ENCODE data around the gene RBAK. TPM values are rescaled to one million over a fixed set of nuclear protein-coding genes. Genes with fewer than 3 reads are reported as not detected.

The RBAK gene
- total RNA-seq, 1 experiment from 2014 or later, result 14.8 TPM

DNA sequence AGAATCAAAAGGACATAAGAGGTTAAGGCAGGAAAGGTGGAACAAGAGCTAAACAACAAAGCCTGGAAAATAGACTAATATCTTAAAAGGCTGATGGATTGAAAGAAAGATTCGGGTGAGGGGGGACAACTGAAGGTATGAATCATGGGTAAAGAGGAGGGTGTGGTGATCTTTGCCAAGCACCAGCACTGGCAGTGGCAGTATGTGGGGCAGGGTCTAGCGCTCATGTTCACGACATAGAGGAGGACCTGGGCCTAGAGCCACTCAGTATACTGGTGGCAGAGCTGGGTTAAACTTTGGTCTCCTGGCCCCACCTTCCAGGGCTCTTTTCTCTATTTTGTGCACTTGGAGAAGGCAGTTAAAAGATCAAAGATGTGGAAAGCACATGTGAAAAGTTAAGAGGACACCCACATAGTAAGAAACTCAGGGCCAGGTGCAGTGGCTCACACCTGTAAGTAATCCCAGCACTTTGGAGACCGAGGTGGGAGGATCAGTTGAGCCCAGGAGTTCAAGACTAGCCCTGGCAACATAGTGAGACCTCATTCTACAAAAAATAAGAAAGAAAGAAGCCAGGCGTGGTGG is 46.2 kb upstream of the RBAK start:
- DNase-seq (ENCODE audit: low read depth, low spot score) (no peak), ATAC-seq (no peak)
- H3K4me3 ChIP-seq (ENCODE audit: low read depth in 2 of 2, low read length in 2 of 2), result no peak overlapping the region
- no peaks in the 10 kb centered on the region for H3K27me3 ChIP-seq (ENCODE audit: control insufficient read depth, insufficient read depth, low read length)
- ChIA-PET POLR2A (interaction anchor here (0.7 to 1.1 kb wide), 2 partner anchors 25 to 241 kb away, joined by 10 to 12 read pairs; no protein-coding TSS in a partner anchor), CTCF (no interaction called here)
- no peak overlapping the region for H3K27ac ChIP-seq (ENCODE audit: low read length)
- no peaks in the 10 kb centered on the region for H3K4me1 ChIP-seq (ENCODE audit: control insufficient read depth, insufficient read depth, low read length)
- TSS peak; percentile 40 for BruUV-seq (replicated peaks)
- no peak for TF ChIP-seq SIN3A (IDR thresholded peaks at IDR 0.05; ENCODE audit: borderline replicate concordance, insufficient read depth, low read depth, low read length)
- TF ChIP-seq, protein P1, sequence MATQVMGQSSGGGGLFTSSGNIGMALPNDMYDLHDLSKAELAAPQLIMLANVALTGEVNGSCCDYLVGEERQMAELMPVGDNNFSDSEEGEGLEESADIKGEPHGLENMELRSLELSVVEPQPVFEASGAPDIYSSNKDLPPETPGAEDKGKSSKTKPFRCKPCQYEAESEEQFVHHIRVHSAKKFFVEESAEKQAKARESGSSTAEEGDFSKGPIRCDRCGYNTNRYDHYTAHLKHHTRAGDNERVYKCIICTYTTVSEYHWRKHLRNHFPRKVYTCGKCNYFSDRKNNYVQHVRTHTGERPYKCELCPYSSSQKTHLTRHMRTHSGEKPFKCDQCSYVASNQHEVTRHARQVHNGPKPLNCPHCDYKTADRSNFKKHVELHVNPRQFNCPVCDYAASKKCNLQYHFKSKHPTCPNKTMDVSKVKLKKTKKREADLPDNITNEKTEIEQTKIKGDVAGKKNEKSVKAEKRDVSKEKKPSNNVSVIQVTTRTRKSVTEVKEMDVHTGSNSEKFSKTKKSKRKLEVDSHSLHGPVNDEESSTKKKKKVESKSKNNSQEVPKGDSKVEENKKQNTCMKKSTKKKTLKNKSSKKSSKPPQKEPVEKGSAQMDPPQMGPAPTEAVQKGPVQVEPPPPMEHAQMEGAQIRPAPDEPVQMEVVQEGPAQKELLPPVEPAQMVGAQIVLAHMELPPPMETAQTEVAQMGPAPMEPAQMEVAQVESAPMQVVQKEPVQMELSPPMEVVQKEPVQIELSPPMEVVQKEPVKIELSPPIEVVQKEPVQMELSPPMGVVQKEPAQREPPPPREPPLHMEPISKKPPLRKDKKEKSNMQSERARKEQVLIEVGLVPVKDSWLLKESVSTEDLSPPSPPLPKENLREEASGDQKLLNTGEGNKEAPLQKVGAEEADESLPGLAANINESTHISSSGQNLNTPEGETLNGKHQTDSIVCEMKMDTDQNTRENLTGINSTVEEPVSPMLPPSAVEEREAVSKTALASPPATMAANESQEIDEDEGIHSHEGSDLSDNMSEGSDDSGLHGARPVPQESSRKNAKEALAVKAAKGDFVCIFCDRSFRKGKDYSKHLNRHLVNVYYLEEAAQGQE (IDR thresholded peaks at IDR 0.05; ENCODE audit: insufficient read depth in 1 of 2, low read depth in 2 of 2, low read length in 1 of 2), result no peak
- no peak for TF ChIP-seq CTCF (IDR thresholded peaks at IDR 0.05)
- TF ChIP-seq TCF7L2 (IDR thresholded peaks at IDR 0.05; ENCODE audit: low read depth, low read length), result no peak
- TF ChIP-seq POLR2AphosphoS5 (IDR thresholded peaks at IDR 0.05; ENCODE audit: low read depth, low read length), result no peak
- intact Hi-C loops (cut with micrococcal nuclease; ENCODE audit: unreplicated experiment) (no loop called here), in situ Hi-C loops (cut with HindIII; ENCODE audit: low pct_unique_long_range_greater_than_20kb, low sequenced_read_pairs) (no loop called here)
- no peaks in the 10 kb centered on the region; the same call in 1 of the 2 replicates for H3K36me3 ChIP-seq (ENCODE audit: control insufficient read depth, insufficient read depth, low read length)
- H3K9me3 ChIP-seq (ENCODE audit: control insufficient read depth, insufficient read depth, low read depth, low read length), result no peaks in the 10 kb centered on the region

- BruUV-seq (replicated peaks), result no TSS peak
- POLR2A ChIA-PET, result no interaction called here
Observed at GRCh38 chr7:5001003-5001402, 44.7 kb upstream of the RBAK start.

More at GRCh38 chr7:5001003-5001402, 44.7 kb upstream of the RBAK start:
- Histone ChIP-seq H3K36me3 (ENCODE audit: control insufficient read depth, insufficient read depth, low read length) (no peaks in the 10 kb centered on the region; the same call in 1 of the 2 replicates), H3K4me3 (ENCODE audit: low read depth in 2 of 2, low read length in 2 of 2) (no peak overlapping the region), H3K27ac (ENCODE audit: low read length) (no peak overlapping the region), H3K27me3 (ENCODE audit: control insufficient read depth, insufficient read depth, low read length) (no peaks in the 10 kb centered on the region), H3K9me3 (ENCODE audit: control insufficient read depth, insufficient read depth, low read depth, low read length) (no peaks in the 10 kb centered on the region), H3K4me1 (ENCODE audit: control insufficient read depth, insufficient read depth, low read length) (no peaks in the 10 kb centered on the region)
- CTCF ChIA-PET, result no interaction called here
- TF ChIP-seq POLR2AphosphoS5 (IDR thresholded peaks at IDR 0.05; ENCODE audit: low read depth, low read length), result no peak
- TF ChIP-seq, protein P1 (IDR thresholded peaks at IDR 0.05; ENCODE audit: insufficient read depth in 1 of 2, low read depth in 2 of 2, low read length in 1 of 2), result no peak
- no peak for TF ChIP-seq TCF7L2 (IDR thresholded peaks at IDR 0.05; ENCODE audit: low read depth, low read length)
- TF ChIP-seq SIN3A (IDR thresholded peaks at IDR 0.05; ENCODE audit: borderline replicate concordance, insufficient read depth, low read depth, low read length), result no peak
- no peak for TF ChIP-seq CTCF (IDR thresholded peaks at IDR 0.05)
- in situ Hi-C loops (cut with HindIII; ENCODE audit: low pct_unique_long_range_greater_than_20kb, low sequenced_read_pairs), result no loop called here
- intact Hi-C loops (cut with micrococcal nuclease; ENCODE audit: unreplicated experiment), result no loop called here
- DNase-seq (ENCODE audit: low read depth, low spot score), result no peak
- ATAC-seq, result no peak

Measured in Panc1 (cell line).